Keratinocyte (primary cell): ENCODE results near the gene CFAP54.

ENCODE experiments used
- CTCF ChIP-seq, 3 experiments: IDR thresholded peaks in 1 of 3; conservative IDR thresholded peaks in 1 of 3; optimal IDR thresholded peaks in 1 of 3; 2 replicates in 2 of 3; 3 replicates in 1 of 3; pipeline versions ENCODE3 to v1.5.1; 2011; ENCODE audit warnings: low read length in 3 of 3, mild to moderate bottlenecking in 3 of 3, moderate library complexity in 2 of 3, control low read depth in 1 of 3, inconsistent platforms in 1 of 3; ENCODE audit not compliant: insufficient read depth in 2 of 3; ENCODE audit errors: extremely low read depth in 1 of 3
- EZH2 ChIP-seq: IDR thresholded peaks from one replicate; pipeline ENCODE4 v1.6.1; 2012; ENCODE audit warnings: inconsistent platforms, mild to moderate bottlenecking, low read length, moderate library complexity

- no peak for TF ChIP-seq CTCF (optimal IDR thresholded peaks at IDR 0.05 in 1 of 3, IDR thresholded peaks at IDR 0.05 in 1 of 3, conservative IDR thresholded peaks at IDR 0.05 in 1 of 3; ENCODE audit: extremely low read depth in 1 of 3, insufficient read depth in 2 of 3, low read length in 3 of 3)
- no peak for TF ChIP-seq EZH2
Measured at GRCh38 chr12:96698965-96699364, 209.6 kb downstream of the CFAP54 start.
